Stimulated activated CD8-positive, alpha-beta memory T cell treated with anti-CD3 and anti-CD28 coated beads, Interleukin-7, amount 100 ng/mL, for 4 hours (primary cell): ENCODE data around the gene BPTF.
"Not testable (repeated sequence)": the region's sequence is repeated elsewhere in the genome, so short reads cannot be mapped to it uniquely, and the experiment has no call there.

Experiments used
- DNase-seq, 2 donors: peaks; one replicate each; pipeline ENCODE4 v3.0.0-alpha.2; 2020; ENCODE audit warnings: low read depth in 2 of 2

Gene BPTF

DNA sequence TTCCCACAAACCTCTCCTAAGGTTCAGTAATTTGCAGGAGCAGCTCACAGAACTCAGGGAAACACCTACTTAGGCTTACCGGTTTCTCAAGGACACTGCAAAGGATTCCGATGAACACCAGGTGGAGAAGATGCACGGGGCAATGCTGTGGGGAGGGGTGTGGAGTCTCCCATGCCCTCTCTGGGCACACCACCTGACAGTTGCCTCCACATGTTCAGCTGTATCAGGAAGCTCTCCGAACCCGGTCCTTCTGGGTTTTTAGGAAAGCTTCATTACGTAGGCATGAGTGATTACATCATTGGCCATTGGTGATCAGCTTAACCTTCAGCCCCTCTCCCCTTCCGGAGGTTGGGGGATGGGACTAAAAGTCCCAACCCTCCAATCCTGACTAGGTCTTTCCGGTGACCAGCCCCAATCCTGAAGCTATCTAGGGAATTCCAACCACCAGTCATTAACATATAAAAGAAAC, 149.3 kb downstream of the BPTF start:
- DNase-seq = no peak

DNA sequence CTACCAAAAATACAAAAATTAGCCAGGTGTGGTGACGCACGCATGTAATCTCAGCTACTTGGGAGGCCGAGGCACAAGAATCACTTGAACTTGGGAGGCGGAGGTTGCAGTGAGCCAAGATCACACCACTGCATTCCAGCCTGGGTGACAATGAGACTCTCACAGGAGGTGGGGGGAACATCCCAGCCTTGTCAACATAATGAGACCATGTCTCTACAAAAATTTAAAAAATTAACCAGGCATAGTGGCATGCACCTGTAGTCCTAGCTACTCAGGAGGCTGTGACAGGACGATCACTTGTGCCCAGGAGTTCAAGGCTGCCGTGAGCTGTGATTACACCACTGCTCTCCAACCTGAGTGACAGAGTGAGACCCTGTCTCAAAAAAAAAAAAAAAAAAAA, 151.0 kb downstream of the BPTF start:
- not testable (repeated sequence) for DNase-seq

DNA sequence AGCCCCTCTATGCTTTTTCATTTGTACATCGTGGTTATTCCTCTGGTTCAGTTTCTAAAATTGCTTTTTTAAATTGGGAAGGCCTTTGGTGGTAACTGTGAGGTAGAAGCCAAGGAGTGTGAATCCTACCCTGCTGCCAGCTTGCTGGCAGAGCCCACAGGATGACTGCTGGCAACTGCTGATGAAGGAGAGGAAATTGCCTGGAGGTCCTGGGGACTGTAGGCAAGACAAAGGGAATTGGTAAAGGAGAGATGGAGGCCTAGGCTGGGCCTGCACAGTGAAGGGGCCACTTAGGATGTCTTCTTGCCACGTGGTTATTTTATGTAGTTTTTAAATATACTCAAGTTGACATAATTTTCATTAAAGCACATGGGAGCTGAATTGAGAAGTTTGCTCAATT, 155.2 kb downstream of the BPTF start:
- DNase-seq = no peak

DNA sequence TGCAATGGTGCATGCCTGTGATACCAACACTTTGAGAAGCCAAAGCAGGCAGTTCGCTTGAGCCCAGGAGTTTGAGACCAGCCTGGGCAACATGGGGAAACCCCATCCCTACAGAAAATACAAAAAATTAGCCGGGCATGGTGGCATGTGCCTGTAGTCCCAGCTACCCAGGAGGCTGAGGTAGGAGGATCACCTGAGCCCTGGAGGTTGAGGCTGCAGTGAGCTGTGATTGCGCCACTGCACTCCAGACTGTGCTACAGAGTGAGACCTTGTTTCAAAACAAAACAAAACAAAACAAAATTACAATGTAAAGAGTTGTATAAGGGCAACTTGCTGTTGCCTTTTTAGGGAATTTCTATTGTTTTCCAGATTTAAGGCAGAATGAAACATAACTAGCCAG, 155.6 kb downstream of the BPTF start:
- not testable (repeated sequence) for DNase-seq

DNA sequence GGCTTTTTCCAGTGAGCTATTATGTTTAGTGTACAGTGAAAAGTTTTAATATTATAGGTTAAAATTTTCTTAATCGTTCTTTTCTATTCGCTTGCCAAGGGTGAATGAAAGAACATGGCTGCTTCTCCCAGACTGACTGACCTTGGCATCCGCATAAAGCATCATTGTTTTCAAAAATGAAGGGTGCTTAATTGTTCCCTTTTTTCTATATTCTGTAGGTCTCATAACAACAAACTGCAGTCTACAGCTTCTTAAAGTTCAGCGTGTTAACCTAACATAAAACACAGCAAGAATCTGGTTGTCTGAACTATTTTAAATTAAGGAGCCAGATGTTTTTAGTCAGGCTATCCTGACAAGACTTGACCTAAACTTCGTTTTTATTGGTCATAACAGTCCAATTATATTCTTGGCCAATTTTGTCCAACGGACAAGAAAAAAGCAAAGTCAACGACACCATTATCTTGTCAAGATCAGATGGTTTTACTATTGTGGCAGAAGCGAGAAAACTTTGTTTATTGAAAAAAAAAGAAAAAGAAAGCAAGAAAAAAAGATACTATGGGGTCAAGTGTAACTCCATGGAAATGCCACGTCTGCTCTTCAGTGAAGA, 156.8 kb downstream of the BPTF start:
- DNase-seq = no peak

DNA sequence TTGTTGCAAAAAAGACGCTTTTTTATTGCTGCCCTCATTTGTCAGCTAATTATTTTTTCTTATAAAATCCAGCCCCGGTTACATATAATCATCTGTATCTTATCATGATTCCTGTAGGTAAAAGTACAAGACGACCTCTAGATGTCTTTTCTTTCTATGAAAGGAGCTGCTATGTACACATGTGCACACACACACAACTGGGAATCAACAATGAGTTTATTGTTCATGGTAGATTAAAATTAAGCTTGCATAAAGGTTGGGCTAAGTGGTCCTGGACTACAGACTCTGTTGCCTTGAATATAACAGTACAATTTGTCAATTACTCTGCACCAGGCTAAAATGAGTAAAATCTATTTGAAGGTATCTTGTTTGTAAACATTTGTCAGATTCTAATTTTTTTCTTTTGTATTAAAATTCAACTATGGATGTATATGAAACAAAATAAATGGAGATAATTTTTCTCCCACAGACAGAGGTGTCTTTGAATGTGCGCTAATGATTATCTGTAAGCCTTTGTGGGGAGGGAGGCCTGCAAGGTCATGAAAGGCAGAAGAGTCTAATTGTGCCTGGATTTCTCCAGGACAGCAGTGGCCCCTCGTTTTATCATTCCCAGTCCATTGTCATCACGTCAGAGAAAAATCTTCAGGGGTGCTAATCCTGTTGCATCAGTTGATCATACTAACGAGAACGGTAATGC, 157.5 kb downstream of the BPTF start:
- DNase-seq = no peak

DNA sequence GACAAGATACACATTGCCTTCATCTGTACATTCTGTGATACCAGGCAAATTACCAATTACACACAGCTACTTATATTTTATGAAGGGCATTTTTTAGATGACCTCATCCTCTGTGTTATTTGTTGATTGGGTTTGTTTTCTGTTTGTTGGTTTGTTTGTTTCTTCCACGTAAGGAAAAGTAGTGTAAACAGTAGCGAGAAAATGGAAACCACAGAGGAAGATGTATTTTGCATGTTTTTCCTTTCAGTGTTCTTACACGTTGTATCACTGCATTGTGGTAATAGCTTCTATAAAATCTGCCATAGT, 158.0 kb downstream of the BPTF start:
- no peak for DNase-seq

DNA sequence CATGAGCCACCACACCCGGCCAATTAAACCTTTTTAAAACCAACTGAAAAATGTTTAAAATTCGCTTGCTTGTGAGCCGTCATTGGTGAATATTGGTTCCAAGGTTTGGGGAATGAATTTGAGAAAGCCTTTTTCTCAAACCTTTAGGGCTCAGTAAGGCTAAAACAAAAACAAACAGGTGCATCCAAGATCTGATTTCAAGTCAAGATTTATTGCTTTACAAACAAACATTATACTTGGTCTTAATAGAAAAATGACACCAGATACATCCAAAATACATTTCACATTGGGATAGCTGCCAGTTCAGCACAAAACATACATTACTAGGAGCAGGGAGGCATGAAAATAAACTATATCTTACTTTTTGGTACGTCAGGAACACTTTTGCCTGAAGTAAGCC, 165.6 kb downstream of the BPTF start:
- no peak for DNase-seq

DNA sequence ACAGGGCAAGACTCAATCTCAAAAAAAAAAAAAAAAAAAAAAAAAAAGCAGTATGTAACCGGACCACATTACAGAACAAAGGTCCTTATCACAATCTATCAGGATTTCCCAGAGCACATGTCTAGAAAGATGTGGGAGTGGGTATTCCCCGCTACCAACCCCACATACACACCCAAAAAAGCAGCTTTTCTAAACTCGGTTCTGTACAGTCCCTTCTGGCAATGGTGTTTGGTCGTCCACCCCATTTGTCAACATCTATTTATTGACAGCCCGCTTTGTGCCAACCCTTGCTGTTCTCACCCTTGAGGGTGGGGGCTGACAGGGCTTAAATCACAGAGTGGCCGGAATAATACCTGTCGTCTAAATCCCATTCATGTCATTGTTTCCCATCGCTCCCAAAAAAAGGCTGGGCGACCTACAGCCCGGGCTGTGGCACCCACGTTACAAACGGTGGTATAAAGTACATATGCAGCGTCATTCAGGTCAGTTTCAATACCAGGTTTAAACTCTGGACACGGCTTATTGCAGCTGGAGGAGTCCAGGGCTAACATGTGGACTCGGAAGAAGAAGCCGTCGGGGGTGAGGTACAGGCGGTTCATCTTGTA, 167.3 kb downstream of the BPTF start:
- DNase-seq = no peak

DNA sequence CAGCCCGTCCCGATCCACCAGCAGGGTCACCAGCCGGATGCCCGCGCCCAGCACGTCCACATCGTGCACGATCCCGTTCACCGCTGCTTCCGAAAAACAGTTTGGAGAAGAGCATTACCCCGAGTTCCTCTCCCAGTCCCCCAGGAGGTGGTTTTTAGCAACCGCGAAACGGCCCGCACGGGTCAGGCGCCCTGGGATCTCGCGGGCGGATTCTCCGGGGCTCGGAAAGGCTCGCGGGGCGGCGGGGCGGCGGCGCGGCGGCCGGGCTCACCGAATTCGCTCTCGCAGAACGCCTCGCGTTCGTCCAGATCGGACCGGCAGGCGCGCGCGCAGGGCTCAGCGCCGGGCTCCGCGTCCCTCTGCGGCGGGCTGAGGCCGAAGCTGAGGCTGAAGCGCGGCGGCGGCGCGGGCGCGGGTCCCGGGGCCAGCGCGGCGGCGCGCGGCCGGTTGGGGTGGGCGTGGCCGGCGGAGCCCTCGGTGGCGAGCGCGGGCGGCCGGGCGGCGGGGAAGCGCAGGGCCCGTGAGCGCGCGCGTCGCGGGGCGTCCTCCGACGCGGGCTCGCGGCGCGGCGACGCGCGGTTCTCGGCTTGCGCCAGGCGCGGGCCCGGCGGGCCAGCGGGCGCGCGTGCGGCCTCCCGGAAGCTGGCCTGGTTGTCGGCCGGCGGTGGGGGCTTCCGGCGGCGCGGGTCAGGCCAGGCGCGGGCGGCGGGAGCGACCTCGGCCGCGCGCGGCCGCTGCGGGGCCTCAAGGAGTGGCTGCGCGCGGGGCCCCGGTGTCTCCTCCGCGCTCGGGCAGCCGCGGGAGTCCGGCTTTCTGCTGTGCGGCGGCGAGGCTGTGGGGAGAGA, 168.1 kb downstream of the BPTF start:
- peak in 1 of 2 donors; percentile 71 for DNase-seq

DNA sequence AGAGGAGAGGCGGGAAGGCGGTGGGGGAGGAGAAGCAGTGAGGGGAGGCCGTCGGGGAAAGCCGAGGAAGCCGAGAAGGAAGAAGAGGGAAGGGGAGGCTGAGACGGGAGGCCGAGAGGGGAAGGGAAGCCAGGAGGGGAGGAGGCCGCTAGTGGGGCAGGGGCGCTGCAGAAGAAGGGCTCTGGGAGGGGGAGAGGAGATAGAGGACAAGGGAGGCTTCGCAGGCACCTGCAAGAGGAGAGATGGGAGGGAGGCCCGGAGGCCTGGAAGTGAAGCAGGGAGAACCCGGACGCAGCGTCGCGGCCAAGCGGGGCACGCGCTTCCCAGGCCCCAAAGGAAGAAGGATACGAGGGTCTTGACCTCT, 168.7 kb downstream of the BPTF start:
- no peak for DNase-seq

DNA sequence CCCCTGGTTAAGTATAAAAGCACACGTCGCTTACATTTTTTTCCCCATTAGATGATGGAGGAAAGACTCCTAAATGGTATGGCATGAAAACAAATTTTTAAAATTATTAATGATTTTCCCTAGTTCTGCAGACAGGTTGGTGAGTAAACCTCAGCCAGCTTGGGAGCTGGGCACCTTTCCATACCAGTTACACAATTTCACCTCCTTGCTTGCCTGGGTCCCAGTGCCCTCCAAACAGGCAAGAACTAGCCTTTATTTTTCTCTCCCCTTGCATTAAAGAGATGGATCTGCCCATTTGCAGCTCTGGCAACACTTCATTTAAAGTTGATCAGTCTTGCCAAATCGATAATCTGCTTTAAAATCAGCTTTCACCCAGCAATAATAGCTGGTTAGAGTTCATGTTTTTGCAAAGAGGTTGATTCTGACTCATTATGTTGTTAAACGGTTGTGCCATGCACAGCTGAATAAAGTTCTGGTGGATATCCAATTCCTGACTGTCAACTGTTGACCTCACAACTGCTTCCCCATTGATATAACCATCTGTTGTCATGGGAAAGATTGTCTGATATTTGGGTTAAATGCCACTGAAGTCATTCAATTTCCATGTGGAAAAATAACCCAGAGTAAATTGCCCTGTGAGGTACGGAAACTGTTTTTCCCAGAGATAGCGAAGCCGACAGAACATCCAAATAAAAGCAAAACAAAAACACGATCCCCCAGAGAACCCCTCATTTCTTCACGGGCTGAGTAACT, 169.7 kb downstream of the BPTF start:
- no peak for DNase-seq

DNA sequence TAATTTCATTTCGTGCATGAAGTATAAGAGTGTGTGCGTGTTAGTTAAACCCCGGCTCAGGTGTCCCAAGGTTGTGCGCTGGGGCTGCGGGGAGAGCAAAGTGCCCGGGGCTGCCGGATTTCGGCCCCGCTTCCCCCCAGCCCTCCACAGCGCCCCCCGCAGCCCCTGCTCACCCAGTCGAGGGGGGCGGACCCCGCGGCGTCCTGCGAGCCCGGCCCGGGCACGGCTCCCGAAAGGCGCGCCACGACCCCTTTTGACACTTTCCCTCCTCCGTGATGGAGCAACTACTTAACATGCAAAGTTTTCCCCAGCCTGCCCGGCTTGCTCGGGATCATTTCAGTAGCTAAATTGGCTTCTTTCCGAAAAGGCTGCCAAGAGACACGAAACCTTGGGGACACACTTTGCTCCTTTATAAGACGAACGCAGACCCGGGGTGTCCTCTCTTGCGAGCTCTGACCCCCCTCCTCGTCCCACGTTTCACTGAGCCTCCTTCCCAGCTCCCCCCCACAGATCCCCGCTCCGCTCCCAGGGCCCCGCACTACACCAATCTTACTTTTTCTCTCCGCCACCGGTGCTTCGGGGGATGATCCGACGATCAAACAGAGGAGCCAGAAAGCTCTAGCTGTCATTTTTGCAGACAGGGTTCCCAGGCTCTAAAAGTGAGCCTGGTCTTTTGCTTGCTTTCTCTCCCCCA, 170.4 kb downstream of the BPTF start:
- peak in 1 of 2 donors; percentile 17 for DNase-seq

DNA sequence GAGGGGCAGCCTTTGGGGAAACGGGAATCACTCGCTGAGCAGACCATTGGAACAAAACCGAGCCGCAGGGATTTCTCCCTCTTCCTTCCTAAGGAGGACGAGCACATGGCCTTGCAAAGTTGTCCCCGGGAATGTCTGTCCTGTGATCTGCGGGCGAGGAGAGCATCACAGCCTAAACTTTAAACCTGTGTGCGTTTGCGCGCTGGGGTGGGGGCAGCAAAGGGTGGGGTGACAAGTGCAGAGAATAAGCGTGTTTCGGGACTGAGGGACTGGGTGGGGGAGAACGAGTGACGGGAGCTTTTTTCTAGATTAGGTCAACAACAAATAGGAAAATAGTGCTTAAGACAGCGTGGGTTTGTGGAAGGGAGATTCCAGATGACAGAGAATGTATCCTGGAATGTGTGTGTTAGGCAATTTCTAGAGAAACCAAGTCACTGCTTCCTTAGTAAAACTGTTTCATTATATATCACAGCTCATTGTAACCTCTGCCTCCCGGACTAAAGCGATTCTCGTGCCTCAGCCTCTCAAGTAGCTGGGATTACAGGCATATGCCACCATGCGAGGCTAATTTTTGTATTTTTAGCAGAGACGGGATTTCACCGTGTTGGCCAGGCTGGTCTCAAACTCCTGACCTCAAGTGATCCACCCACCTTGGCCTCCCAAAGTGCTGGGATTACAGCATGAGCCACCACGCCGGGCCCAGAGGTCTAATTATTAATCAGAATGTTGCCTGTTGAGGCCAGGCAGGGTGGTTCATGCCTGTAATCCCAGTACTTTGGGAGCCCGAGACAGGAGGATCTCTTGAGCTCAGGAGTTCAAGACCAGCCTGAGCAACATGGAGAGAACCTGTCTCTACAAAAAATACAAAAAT, 171.2 kb downstream of the BPTF start, which contains the start of gene C17orf58:
TSS of gene C17orf58 (minus strand) at position 169 of the 871 bp plus-strand sequence. CDS start 271 bp downstream, outside the sequence.
- not testable (repeated sequence) for DNase-seq

DNA sequence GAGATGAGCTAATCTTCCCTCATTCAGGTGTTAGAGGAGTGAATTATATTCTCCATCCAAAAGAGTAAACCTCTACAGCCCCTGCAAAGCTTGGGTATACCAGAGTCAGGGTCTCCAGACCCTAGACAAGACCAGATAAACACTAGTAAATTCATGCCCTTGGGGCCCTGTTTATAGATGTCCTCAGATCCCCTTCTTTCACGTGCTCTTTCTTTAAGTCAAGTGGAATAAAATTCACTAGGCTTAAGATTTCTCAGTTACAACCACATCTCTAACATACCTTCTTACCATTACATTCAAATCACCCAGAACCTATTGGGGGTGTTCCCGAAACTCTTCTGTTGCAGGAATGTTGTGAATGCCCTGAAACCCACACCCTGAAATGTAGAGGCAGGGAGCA, 173.2 kb downstream of the BPTF start:
- no peak for DNase-seq

DNA sequence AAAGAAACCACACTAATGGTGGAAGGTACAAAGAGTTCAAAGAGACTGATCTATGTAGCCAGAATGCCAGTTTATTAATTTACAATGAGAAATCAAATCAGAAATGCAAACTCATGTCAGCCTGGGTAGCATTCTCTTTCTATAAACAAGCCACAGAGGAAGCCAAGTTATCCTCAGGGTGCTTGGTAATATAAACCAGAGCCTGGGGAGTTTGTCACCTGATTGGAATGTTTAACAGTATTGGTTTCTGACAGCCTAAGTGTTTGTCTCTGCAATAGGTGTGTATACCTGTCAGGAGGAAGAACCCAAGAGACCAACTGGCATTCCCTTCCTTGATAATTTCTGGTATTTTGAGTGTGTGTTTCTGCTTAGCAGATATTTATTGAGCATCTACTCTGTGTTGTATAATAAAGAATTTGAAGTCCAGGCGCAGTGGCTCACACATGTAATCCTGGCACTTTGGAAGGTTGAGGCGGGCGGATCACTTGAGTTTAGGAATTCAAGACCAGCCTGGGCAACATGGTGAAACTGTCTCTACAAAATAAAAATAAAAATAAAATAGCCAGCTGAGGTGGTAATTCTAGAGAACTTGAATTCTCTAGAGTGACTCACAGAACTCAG, 174.1 kb downstream of the BPTF start:
- no peak for DNase-seq

DNA sequence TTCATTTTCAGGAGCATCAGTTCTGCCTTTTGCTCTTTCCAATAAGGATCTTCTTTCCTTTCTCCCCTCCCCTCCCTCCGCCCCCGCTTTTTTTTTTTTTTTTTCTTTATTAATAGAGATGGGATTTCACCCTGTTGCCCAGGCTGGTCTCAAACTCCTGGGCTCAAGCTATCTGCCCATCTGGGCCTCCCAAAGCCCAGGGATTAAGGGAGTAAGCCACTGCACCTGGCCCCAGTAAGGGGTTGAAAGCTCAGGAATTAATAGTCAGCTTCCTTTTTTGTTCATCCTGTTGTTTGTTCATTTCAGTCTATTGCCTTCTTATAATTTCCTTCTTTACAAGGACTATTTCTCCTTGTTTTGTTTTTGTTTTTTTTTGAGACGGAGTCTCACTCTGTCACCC, 178.9 kb downstream of the BPTF start:
- DNase-seq = no peak

DNA sequence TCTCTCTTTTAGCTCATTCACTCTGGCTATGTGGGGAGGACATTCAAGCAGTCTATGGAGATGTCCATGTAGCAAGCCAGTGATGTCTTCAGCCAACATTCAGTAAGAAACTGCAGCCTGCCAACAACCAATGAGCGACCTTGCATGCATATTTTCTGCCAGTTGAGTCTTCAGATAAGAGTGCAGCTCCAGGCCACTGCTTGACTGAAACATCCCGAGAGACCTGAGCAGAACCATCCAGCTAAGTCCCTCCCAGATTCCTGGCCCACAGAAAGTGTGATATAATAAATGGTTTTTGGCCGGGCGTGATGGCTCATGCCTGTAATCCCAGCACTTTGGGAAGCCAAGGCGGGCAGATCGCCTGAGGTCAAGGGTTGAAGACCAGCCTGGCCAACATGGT, 181.5 kb downstream of the BPTF start:
- no peak for DNase-seq

DNA sequence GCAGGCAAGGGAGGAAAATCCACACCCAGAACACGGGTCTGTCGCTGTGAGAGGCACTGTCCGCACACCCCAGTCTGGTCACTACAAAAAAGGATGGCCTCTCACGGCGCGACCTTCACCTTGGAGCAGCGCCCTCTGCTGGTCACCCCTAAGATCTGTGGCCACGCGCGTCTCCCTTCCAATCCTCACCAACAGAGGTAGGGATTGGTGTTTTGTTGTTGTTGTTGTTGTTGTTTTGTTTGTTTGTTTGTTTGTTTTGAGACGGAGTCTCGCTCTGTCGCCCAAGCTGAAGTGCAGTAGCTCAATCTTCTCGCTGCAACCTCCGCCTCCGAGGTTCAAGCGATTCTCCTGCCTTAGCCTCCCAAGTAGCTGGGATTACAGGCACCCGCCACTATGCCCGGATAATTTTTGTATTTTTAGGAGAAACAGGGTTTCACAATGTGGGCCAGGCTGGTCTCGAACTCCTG, 185.9 kb downstream of the BPTF start:
- DNase-seq = peak in 1 of 2 donors; percentile 47
